ENCODE results near the gene S100A2. TPM values are rescaled to one million over a fixed set of nuclear protein-coding genes. Genes with fewer than 3 reads are reported as not detected.

S100A2 gene
- total RNA-seq, 1 donor, result 1.8 TPM

GRCh38 chr1:153519242-153519641, 46.4 kb downstream of the S100A2 start:
- H3K27ac ChIP-seq (ENCODE audit: low read depth, low read length), result no peak overlapping the region
- no peak overlapping the region for H3K4me3 ChIP-seq (ENCODE audit: insufficient read depth, low read length)
- H3K79me2 ChIP-seq (ENCODE audit: insufficient read depth, low read length), result no peaks in the 10 kb centered on the region
- no peaks in the 10 kb centered on the region for H3K27me3 ChIP-seq (ENCODE audit: insufficient read depth, low read length)
- no peaks in the 10 kb centered on the region for H3K4me1 ChIP-seq (ENCODE audit: insufficient read depth, low read length)
- no peak overlapping the region for H2AFZ ChIP-seq (ENCODE audit: low read length)
- H4K20me1 ChIP-seq (ENCODE audit: insufficient read depth, low read length), result no peaks in the 10 kb centered on the region
- TF ChIP-seq CTCF (IDR thresholded peaks at IDR 0.05; ENCODE audit: extremely low read depth, low read depth, low read length), result no peak
- no peaks in the 10 kb centered on the region for H3K9me3 ChIP-seq (ENCODE audit: low read depth, low read length)
- no peak for DNase-seq (ENCODE audit: insufficient read length, low spot score, missing footprints)
- no peak overlapping the region for H3K4me2 ChIP-seq (ENCODE audit: insufficient read depth, low read length)
- H3K36me3 ChIP-seq (ENCODE audit: insufficient read depth, low read length), result no peaks in the 10 kb centered on the region

- no peak overlapping the region for H3K4me2 ChIP-seq (ENCODE audit: insufficient read depth, low read length)
- no peaks in the 10 kb centered on the region for H3K9me3 ChIP-seq (ENCODE audit: low read depth, low read length)
- peaks cover 2% of the 10 kb centered on the region for H3K4me1 ChIP-seq (ENCODE audit: insufficient read depth, low read length)
- TF ChIP-seq CTCF (IDR thresholded peaks at IDR 0.05; ENCODE audit: extremely low read depth, low read depth, low read length), result no peak
- no peaks in the 10 kb centered on the region for H4K20me1 ChIP-seq (ENCODE audit: insufficient read depth, low read length)
- H3K36me3 ChIP-seq (ENCODE audit: insufficient read depth, low read length), result no peaks in the 10 kb centered on the region
- H3K79me2 ChIP-seq (ENCODE audit: insufficient read depth, low read length), result no peaks in the 10 kb centered on the region
- no peaks in the 10 kb centered on the region for H3K27me3 ChIP-seq (ENCODE audit: insufficient read depth, low read length)
- no peak overlapping the region for H3K4me3 ChIP-seq (ENCODE audit: insufficient read depth, low read length)
- DNase-seq (ENCODE audit: insufficient read length, low spot score, missing footprints), result no peak
- H2AFZ ChIP-seq (ENCODE audit: low read length), result no peak overlapping the region
- H3K27ac ChIP-seq (ENCODE audit: low read depth, low read length), result no peak overlapping the region
Measured at GRCh38 chr1:153515504-153516394, 49.9 kb downstream of the S100A2 start.

GRCh38 chr1:153513666-153514065, 52.0 kb downstream of the S100A2 start:
- no peak overlapping the region for H3K27ac ChIP-seq (ENCODE audit: low read depth, low read length)
- no peak overlapping the region for H3K4me2 ChIP-seq (ENCODE audit: insufficient read depth, low read length)
- no peaks in the 10 kb centered on the region for H3K9me3 ChIP-seq (ENCODE audit: low read depth, low read length)
- TF ChIP-seq CTCF (IDR thresholded peaks at IDR 0.05; ENCODE audit: extremely low read depth, low read depth, low read length), result no peak
- no peaks in the 10 kb centered on the region for H3K27me3 ChIP-seq (ENCODE audit: insufficient read depth, low read length)
- no peaks in the 10 kb centered on the region for H3K36me3 ChIP-seq (ENCODE audit: insufficient read depth, low read length)
- no peaks in the 10 kb centered on the region for H3K79me2 ChIP-seq (ENCODE audit: insufficient read depth, low read length)
- no peaks in the 10 kb centered on the region for H4K20me1 ChIP-seq (ENCODE audit: insufficient read depth, low read length)
- no peak overlapping the region for H3K4me3 ChIP-seq (ENCODE audit: insufficient read depth, low read length)
- no peak overlapping the region for H2AFZ ChIP-seq (ENCODE audit: low read length)
- peaks cover 2% of the 10 kb centered on the region for H3K4me1 ChIP-seq (ENCODE audit: insufficient read depth, low read length)
- no peak for DNase-seq (ENCODE audit: insufficient read length, low spot score, missing footprints)

GRCh38 chr1:153513023-153513422, 52.6 kb downstream of the S100A2 start:
- TF ChIP-seq CTCF (IDR thresholded peaks at IDR 0.05; ENCODE audit: extremely low read depth, low read depth, low read length), result peak; percentile 23
- H4K20me1 ChIP-seq (ENCODE audit: insufficient read depth, low read length), result no peaks in the 10 kb centered on the region
- no peaks in the 10 kb centered on the region for H3K79me2 ChIP-seq (ENCODE audit: insufficient read depth, low read length)

More at GRCh38 chr1:153513023-153513422, 52.6 kb downstream of the S100A2 start:
- Histone ChIP-seq H3K4me3 (ENCODE audit: insufficient read depth, low read length) (no peak overlapping the region), H3K27ac (ENCODE audit: low read depth, low read length) (no peak overlapping the region), H3K4me2 (ENCODE audit: insufficient read depth, low read length) (no peak overlapping the region), H3K9me3 (ENCODE audit: low read depth, low read length) (no peaks in the 10 kb centered on the region), H2AFZ (ENCODE audit: low read length) (peak overlapping the region; percentile 1), H3K4me1 (ENCODE audit: insufficient read depth, low read length) (peaks cover 7% of the 10 kb centered on the region), H3K36me3 (ENCODE audit: insufficient read depth, low read length) (no peaks in the 10 kb centered on the region), H3K27me3 (ENCODE audit: insufficient read depth, low read length) (no peaks in the 10 kb centered on the region)
- DNase-seq (ENCODE audit: insufficient read length, low spot score, missing footprints), result no peak
